Measurements from ENCODE around the gene RAC3.
A peak's percentile ranks its signal among the peaks of the same experiment; 100 is the strongest.

Gene RAC3

GRCh38 chr17:82000803-82001570 lies 30.5 kb upstream of the RAC3 start:
- Histone ChIP-seq H3K27me3 (ENCODE audit: insufficient read depth, low read length) (no peaks in the 10 kb centered on the region), H3K4me3 (ENCODE audit: low read length) (no peak overlapping the region), H3K36me3 (ENCODE audit: insufficient read depth, low read length) (0 out of 2 replicates have a peak, but pooled peaks cover 5% of the 10 kb centered on the region), H3K27ac (ENCODE audit: low read depth, low read length) (no peak overlapping the region), H3K9me3 (ENCODE audit: insufficient read depth, low read depth, low read length) (no peaks in the 10 kb centered on the region), H3K9ac (ENCODE audit: low read depth, low read length) (no peak overlapping the region), H3K4me1 (ENCODE audit: insufficient read depth, low read length) (no peaks in the 10 kb centered on the region; the same call in 1 of the 2 replicates)
- WGBS, result 93% methylated on average over 32 of the region's 32 CpGs

GRCh38 chr17:82001571-82002056 lies 29.9 kb upstream of the RAC3 start:
- Histone ChIP-seq H3K27ac (ENCODE audit: low read depth, low read length) (no peak overlapping the region), H3K4me3 (ENCODE audit: low read length) (no peak overlapping the region), H3K9me3 (ENCODE audit: insufficient read depth, low read depth, low read length) (no peaks in the 10 kb centered on the region), H3K4me1 (ENCODE audit: insufficient read depth, low read length) (no peaks in the 10 kb centered on the region; the same call in 1 of the 2 replicates), H3K36me3 (ENCODE audit: insufficient read depth, low read length) (0 out of 2 replicates have a peak, but pooled peaks cover 5% of the 10 kb centered on the region), H3K9ac (ENCODE audit: low read depth, low read length) (no peak overlapping the region), H3K27me3 (ENCODE audit: insufficient read depth, low read length) (no peaks in the 10 kb centered on the region)
- 90% methylated on average over 17 of the region's 17 CpGs for WGBS

GRCh38 chr17:82003411-82004381 lies 27.8 kb upstream of the RAC3 start:
- no peaks in the 10 kb centered on the region for H3K36me3 ChIP-seq (ENCODE audit: insufficient read depth, low read length)
- H3K27me3 ChIP-seq (ENCODE audit: insufficient read depth, low read length), result no peaks in the 10 kb centered on the region
- 78% methylated on average over 53 of the region's 53 CpGs for WGBS
- H3K9ac ChIP-seq (ENCODE audit: low read depth, low read length), result 0 out of 2 replicates have a peak overlapping the region, but pooled peaks have one; percentile 30
- H3K27ac ChIP-seq (ENCODE audit: low read depth, low read length), result 0 out of 2 replicates have a peak overlapping the region, but pooled peaks have one; percentile 18
- H3K4me3 ChIP-seq (ENCODE audit: low read length), result no peak overlapping the region
- no peaks in the 10 kb centered on the region; the same call in 1 of the 2 replicates for H3K4me1 ChIP-seq (ENCODE audit: insufficient read depth, low read length)
- no peaks in the 10 kb centered on the region for H3K9me3 ChIP-seq (ENCODE audit: insufficient read depth, low read depth, low read length)

GRCh38 chr17:82004517-82005455 lies 26.7 kb upstream of the RAC3 start:
- no peak overlapping the region for H3K9ac ChIP-seq (ENCODE audit: low read depth, low read length)
- 95% methylated on average over 41 of the region's 41 CpGs for WGBS

GRCh38 chr17:82005701-82006348 lies 25.7 kb upstream of the RAC3 start:
- WGBS, result 94% methylated on average over 30 of the region's 30 CpGs
- no peak overlapping the region for H3K4me3 ChIP-seq (ENCODE audit: low read length)
- no peaks in the 10 kb centered on the region; the same call in 1 of the 2 replicates for H3K4me1 ChIP-seq (ENCODE audit: insufficient read depth, low read length)
- H3K36me3 ChIP-seq (ENCODE audit: insufficient read depth, low read length), result no peaks in the 10 kb centered on the region
- no peaks in the 10 kb centered on the region for H3K27me3 ChIP-seq (ENCODE audit: insufficient read depth, low read length)
- no peak overlapping the region for H3K9ac ChIP-seq (ENCODE audit: low read depth, low read length)
- no peaks in the 10 kb centered on the region for H3K9me3 ChIP-seq (ENCODE audit: insufficient read depth, low read depth, low read length)
- no peak overlapping the region for H3K27ac ChIP-seq (ENCODE audit: low read depth, low read length)

More at GRCh38 chr17:82004517-82005455, 26.7 kb upstream of the RAC3 start:
- no peaks in the 10 kb centered on the region; the same call in 1 of the 2 replicates for H3K4me1 ChIP-seq (ENCODE audit: insufficient read depth, low read length)
- H3K9me3 ChIP-seq (ENCODE audit: insufficient read depth, low read depth, low read length), result no peaks in the 10 kb centered on the region
- H3K27me3 ChIP-seq (ENCODE audit: insufficient read depth, low read length), result no peaks in the 10 kb centered on the region
- no peaks in the 10 kb centered on the region for H3K36me3 ChIP-seq (ENCODE audit: insufficient read depth, low read length)
- H3K4me3 ChIP-seq (ENCODE audit: low read length), result no peak overlapping the region
- H3K27ac ChIP-seq (ENCODE audit: low read depth, low read length), result no peak overlapping the region

- no peaks in the 10 kb centered on the region for H3K9me3 ChIP-seq (ENCODE audit: insufficient read depth, low read depth, low read length)
- no peaks in the 10 kb centered on the region; the same call in 1 of the 2 replicates for H3K4me1 ChIP-seq (ENCODE audit: insufficient read depth, low read length)
- no peak overlapping the region for H3K9ac ChIP-seq (ENCODE audit: low read depth, low read length)
- 92% methylated on average over 24 of the region's 24 CpGs for WGBS
- 0 out of 2 replicates have a peak, but pooled peaks cover 3% of the 10 kb centered on the region for H3K36me3 ChIP-seq (ENCODE audit: insufficient read depth, low read length)
- no peak overlapping the region for H3K27ac ChIP-seq (ENCODE audit: low read depth, low read length)
- no peaks in the 10 kb centered on the region for H3K27me3 ChIP-seq (ENCODE audit: insufficient read depth, low read length)
- no peak overlapping the region for H3K4me3 ChIP-seq (ENCODE audit: low read length)
Observed at GRCh38 chr17:82006468-82007227, 24.8 kb upstream of the RAC3 start.

GRCh38 chr17:82007228-82007494 lies 24.3 kb upstream of the RAC3 start:
- Histone ChIP-seq H3K9me3 (ENCODE audit: insufficient read depth, low read depth, low read length) (no peaks in the 10 kb centered on the region), H3K27me3 (ENCODE audit: insufficient read depth, low read length) (no peaks in the 10 kb centered on the region), H3K27ac (ENCODE audit: low read depth, low read length) (no peak overlapping the region), H3K36me3 (ENCODE audit: insufficient read depth, low read length) (0 out of 2 replicates have a peak, but pooled peaks cover 3% of the 10 kb centered on the region), H3K4me1 (ENCODE audit: insufficient read depth, low read length) (no peaks in the 10 kb centered on the region; the same call in 1 of the 2 replicates), H3K4me3 (ENCODE audit: low read length) (no peak overlapping the region), H3K9ac (ENCODE audit: low read depth, low read length) (no peak overlapping the region)
- WGBS, result 95% methylated on average over 6 of the region's 6 CpGs

- no peak overlapping the region for H3K9ac ChIP-seq (ENCODE audit: low read depth, low read length)
- no peaks in the 10 kb centered on the region; the same call in 1 of the 2 replicates for H3K4me1 ChIP-seq (ENCODE audit: insufficient read depth, low read length)
- no peak overlapping the region for H3K4me3 ChIP-seq (ENCODE audit: low read length)
- 0 out of 2 replicates have a peak, but pooled peaks cover 3% of the 10 kb centered on the region for H3K36me3 ChIP-seq (ENCODE audit: insufficient read depth, low read length)
- H3K27ac ChIP-seq (ENCODE audit: low read depth, low read length), result no peak overlapping the region
- 94% methylated on average over 30 of the region's 30 CpGs for WGBS
- H3K27me3 ChIP-seq (ENCODE audit: insufficient read depth, low read length), result no peaks in the 10 kb centered on the region
- no peaks in the 10 kb centered on the region for H3K9me3 ChIP-seq (ENCODE audit: insufficient read depth, low read depth, low read length)
Observed at GRCh38 chr17:82007495-82008257, 23.8 kb upstream of the RAC3 start.

GRCh38 chr17:82008258-82008940 lies 23.1 kb upstream of the RAC3 start:
- H3K4me1 ChIP-seq (ENCODE audit: insufficient read depth, low read length), result no peaks in the 10 kb centered on the region; the same call in 1 of the 2 replicates
- H3K36me3 ChIP-seq (ENCODE audit: insufficient read depth, low read length), result 0 out of 2 replicates have a peak, but pooled peaks cover 3% of the 10 kb centered on the region
- no peaks in the 10 kb centered on the region for H3K27me3 ChIP-seq (ENCODE audit: insufficient read depth, low read length)
- H3K27ac ChIP-seq (ENCODE audit: low read depth, low read length), result no peak overlapping the region
- H3K9ac ChIP-seq (ENCODE audit: low read depth, low read length), result no peak overlapping the region
- no peaks in the 10 kb centered on the region for H3K9me3 ChIP-seq (ENCODE audit: insufficient read depth, low read depth, low read length)
- H3K4me3 ChIP-seq (ENCODE audit: low read length), result no peak overlapping the region
- WGBS, result 94% methylated on average over 26 of the region's 26 CpGs

Measured in HUES64 (cell line).